ENCODE measurements around the gene ZNF618. TPM values are rescaled to one million over a fixed set of nuclear protein-coding genes. Genes with fewer than 3 reads are reported as not detected.

The ZNF618 gene
- polyA plus RNA-seq, 1 donor (not counting 4 experiments of a cell fraction or from before 2014, with no cell fraction given) = 2.5 TPM

GRCh38 chr9:114002986-114003350 is 126.9 kb downstream of the ZNF618 start:
- Histone ChIP-seq H3K79me2 (ENCODE audit: control insufficient read depth, insufficient read depth, low read length) (no peaks in the 10 kb centered on the region), H3K9me3 (ENCODE audit: control insufficient read depth, low read depth, low read length) (no peaks in the 10 kb centered on the region), H3K4me1 (ENCODE audit: control insufficient read depth, extremely low read depth, insufficient read depth, low read length) (no peaks in the 10 kb centered on the region), H2AFZ (ENCODE audit: control insufficient read depth, low read length) (no peak overlapping the region), H4K20me1 (ENCODE audit: control insufficient read depth, extremely low read depth, insufficient read depth, low read length) (no peaks in the 10 kb centered on the region), H3K9ac (ENCODE audit: control insufficient read depth, extremely low read depth, insufficient read depth, low read length) (no peak overlapping the region), H3K27me3 (ENCODE audit: control insufficient read depth, extremely low read depth, insufficient read depth, low read length) (no peaks in the 10 kb centered on the region), H3K27ac (ENCODE audit: control insufficient read depth, insufficient read depth, low read length) (no peak overlapping the region), H3K9me1 (ENCODE audit: control insufficient read depth, extremely low read depth, insufficient read depth, low read length) (no peaks in the 10 kb centered on the region), H3K4me2 (ENCODE audit: control insufficient read depth, extremely low read depth, insufficient read depth, low read depth, low read length) (no peak overlapping the region), H3K36me3 (ENCODE audit: control insufficient read depth in 2 of 2, extremely low read depth in 1 of 2, insufficient read depth in 2 of 2, low read length in 2 of 2) (peaks cover 3 to 6% of the 10 kb centered on the region in 2 experiments), H3K4me3 (ENCODE audit: control insufficient read depth in 2 of 3, extremely low read depth in 1 of 3, insufficient read depth in 2 of 3, low read depth in 1 of 3, low read length in 3 of 3) (no peak overlapping the region)
- FAIRE-seq (no peak), DNase-seq (ENCODE audit: low read depth, low spot score) (no peak)
- no peak for TF ChIP-seq EZH2 (IDR thresholded peaks at IDR 0.05; ENCODE audit: low read length)
- no peak for TF ChIP-seq CTCF (optimal IDR thresholded peaks at IDR 0.05 in 1 of 3, IDR thresholded peaks at IDR 0.05 in 1 of 3, conservative IDR thresholded peaks at IDR 0.05 in 1 of 3; ENCODE audit: extremely low read depth in 1 of 3, insufficient read depth in 2 of 3, low read length in 3 of 3)
- dilution Hi-C loops (cut with MboI; ENCODE audit: extremely low pct_ligation_motif_present, low sequenced_read_pairs) = no loop called here

DNA sequence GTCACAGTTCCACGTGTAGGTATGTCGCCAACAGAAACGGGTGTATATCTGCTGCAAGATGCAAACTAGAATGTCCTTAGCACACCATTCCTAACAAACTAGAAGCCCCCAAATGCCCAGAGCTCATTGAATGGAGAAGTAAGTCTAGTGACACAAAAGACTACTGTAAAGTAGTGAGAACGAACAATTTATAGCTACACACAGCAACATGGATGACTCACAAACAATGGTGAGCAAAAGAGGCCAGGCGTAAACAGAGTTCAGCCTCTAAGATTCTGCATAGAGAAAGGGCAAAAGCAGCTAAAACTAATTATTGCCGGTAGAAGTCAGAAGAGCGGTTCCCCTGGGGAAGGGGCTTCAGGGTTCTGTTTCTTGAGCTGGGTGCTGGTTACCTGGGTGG is 127.2 kb downstream of the ZNF618 start:
- DNase-seq (ENCODE audit: low read depth, low spot score) (no peak), FAIRE-seq (no peak)
- Histone ChIP-seq H3K9ac (ENCODE audit: control insufficient read depth, extremely low read depth, insufficient read depth, low read length) (no peak overlapping the region), H3K4me2 (ENCODE audit: control insufficient read depth, extremely low read depth, insufficient read depth, low read depth, low read length) (no peak overlapping the region), H4K20me1 (ENCODE audit: control insufficient read depth, extremely low read depth, insufficient read depth, low read length) (no peaks in the 10 kb centered on the region), H3K36me3 (ENCODE audit: control insufficient read depth in 2 of 2, extremely low read depth in 1 of 2, insufficient read depth in 2 of 2, low read length in 2 of 2) (peaks cover 3 to 6% of the 10 kb centered on the region in 2 experiments), H3K9me3 (ENCODE audit: control insufficient read depth, low read depth, low read length) (no peaks in the 10 kb centered on the region), H3K27ac (ENCODE audit: control insufficient read depth, insufficient read depth, low read length) (no peak overlapping the region), H3K4me3 (ENCODE audit: control insufficient read depth in 2 of 3, extremely low read depth in 1 of 3, insufficient read depth in 2 of 3, low read depth in 1 of 3, low read length in 3 of 3) (no peak overlapping the region), H2AFZ (ENCODE audit: control insufficient read depth, low read length) (no peak overlapping the region), H3K4me1 (ENCODE audit: control insufficient read depth, extremely low read depth, insufficient read depth, low read length) (no peaks in the 10 kb centered on the region), H3K79me2 (ENCODE audit: control insufficient read depth, insufficient read depth, low read length) (no peaks in the 10 kb centered on the region), H3K27me3 (ENCODE audit: control insufficient read depth, extremely low read depth, insufficient read depth, low read length) (no peaks in the 10 kb centered on the region), H3K9me1 (ENCODE audit: control insufficient read depth, extremely low read depth, insufficient read depth, low read length) (no peaks in the 10 kb centered on the region)
- dilution Hi-C loops (cut with MboI; ENCODE audit: extremely low pct_ligation_motif_present, low sequenced_read_pairs) = no loop called here
- TF ChIP-seq EZH2 (IDR thresholded peaks at IDR 0.05; ENCODE audit: low read length) (no peak), CTCF (optimal IDR thresholded peaks at IDR 0.05 in 1 of 3, IDR thresholded peaks at IDR 0.05 in 1 of 3, conservative IDR thresholded peaks at IDR 0.05 in 1 of 3; ENCODE audit: extremely low read depth in 1 of 3, insufficient read depth in 2 of 3, low read length in 3 of 3) (no peak)
